HG02588 (cell line): ENCODE results near the gene ZNF81.
"Not testable (repeated sequence)": the region's sequence is repeated elsewhere in the genome, so short reads cannot be mapped to it uniquely, and the experiment has no call there.

Experiments
- ATAC-seq: cut with Tn5 transposase; IDR thresholded peaks from one replicate; pipeline ENCODE4 v1.9.1; 2021; ENCODE audit warnings: mild to moderate bottlenecking, moderate library complexity; ENCODE audit not compliant: unreplicated experiment

The ZNF81 gene

GRCh38 chrX:47843363-47843762 is 6.7 kb downstream of the ZNF81 start:
- ATAC-seq: no peak

- no peak for ATAC-seq
These were observed 7.4 kb downstream of the ZNF81 start for GRCh38 chrX:47844117-47844516.

GRCh38 chrX:47846040-47846439 is 9.3 kb downstream of the ZNF81 start:
- ATAC-seq: no peak

GRCh38 chrX:47849778-47850177 is 13.1 kb downstream of the ZNF81 start:
- no peak for ATAC-seq

GRCh38 chrX:47850389-47850788 is 13.7 kb downstream of the ZNF81 start:
- not testable (repeated sequence) for ATAC-seq

- ATAC-seq: no peak
These were observed 14.2 kb downstream of the ZNF81 start for GRCh38 chrX:47850901-47851300.

- no peak for ATAC-seq
These were observed 17.8 kb downstream of the ZNF81 start for GRCh38 chrX:47854474-47854873.

- no peak for ATAC-seq
These were observed 23.0 kb downstream of the ZNF81 start for GRCh38 chrX:47859686-47860085.

GRCh38 chrX:47862680-47863079 is 26.0 kb downstream of the ZNF81 start:
- ATAC-seq: no peak

GRCh38 chrX:47863187-47863586 is 26.5 kb downstream of the ZNF81 start:
- ATAC-seq: no peak

- no peak for ATAC-seq
These were observed 27.6 kb downstream of the ZNF81 start for GRCh38 chrX:47864300-47864699.

GRCh38 chrX:47864785-47865184 is 28.1 kb downstream of the ZNF81 start:
- ATAC-seq: no peak

GRCh38 chrX:47873123-47873522 is 36.4 kb downstream of the ZNF81 start:
- no peak for ATAC-seq

GRCh38 chrX:47877327-47877726 is 40.6 kb downstream of the ZNF81 start:
- ATAC-seq: no peak

- ATAC-seq: no peak
These were observed 41.5 kb downstream of the ZNF81 start for GRCh38 chrX:47878198-47878597.

GRCh38 chrX:47879463-47879862 is 42.8 kb downstream of the ZNF81 start:
- no peak for ATAC-seq

- ATAC-seq: no peak
These were observed 44.2 kb downstream of the ZNF81 start for GRCh38 chrX:47880927-47881326.

- ATAC-seq: no peak
These were observed 48.8 kb downstream of the ZNF81 start for GRCh38 chrX:47885501-47885900.

GRCh38 chrX:47898024-47898423 is 61.3 kb downstream of the ZNF81 start:
- ATAC-seq: no peak

GRCh38 chrX:47900833-47901232 is 64.1 kb downstream of the ZNF81 start:
- no peak for ATAC-seq

GRCh38 chrX:47902161-47902560 is 65.5 kb downstream of the ZNF81 start:
- ATAC-seq: no peak

GRCh38 chrX:47915886-47916493 is 79.3 kb downstream of the ZNF81 start:
- ATAC-seq: no peak

- ATAC-seq: no peak
These were observed 81.6 kb downstream of the ZNF81 start for GRCh38 chrX:47918274-47918673.
